Measurements from ENCODE around the gene FUT3.

FUT3 gene

GRCh38 chr19:5800361-5801270 is 50.6 kb downstream of the FUT3 start:
- no peak for DNase-seq (ENCODE audit: low read depth)

GRCh38 chr19:5799247-5800241 is 51.7 kb downstream of the FUT3 start:
- no peak for DNase-seq (ENCODE audit: low read depth)

GRCh38 chr19:5798244-5798643 is 53.0 kb downstream of the FUT3 start:
- no peak for DNase-seq (ENCODE audit: low read depth)

- no peak for DNase-seq (ENCODE audit: low read depth)
Measured at GRCh38 chr19:5795382-5795919, 55.8 kb downstream of the FUT3 start.

- DNase-seq (ENCODE audit: low read depth), result no peak
Measured at GRCh38 chr19:5793188-5793587, 58.1 kb downstream of the FUT3 start.

All from activated T-helper 1 cell treated with Interleukin-2 at 50 U/mL for 16 hours (primary cell).